ENCODE measurements around the gene RAD51B.

DNA sequence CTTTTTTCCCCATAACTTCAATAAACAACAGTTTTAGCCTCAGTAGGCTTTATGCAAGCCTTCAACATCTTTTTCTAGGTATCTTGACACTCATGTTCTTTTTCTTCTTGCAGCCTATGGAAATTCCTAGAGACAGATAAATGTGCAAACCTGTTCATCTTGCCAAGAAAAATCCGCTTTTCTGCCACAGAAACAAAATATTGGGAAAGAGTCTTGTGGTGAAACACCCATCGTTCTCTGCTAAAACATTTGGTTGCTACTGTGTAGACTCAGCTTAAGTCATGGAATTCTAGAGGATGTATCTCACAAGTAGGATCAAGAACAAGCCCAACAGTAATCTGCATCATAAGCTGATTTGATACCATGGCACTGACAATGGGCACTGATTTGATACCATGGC, 677.4 kb downstream of the RAD51B start:
- TF ChIP-seq SMC3 (IDR thresholded peaks at IDR 0.05; ENCODE audit: low read length) = no peak
- no peak for TF ChIP-seq ZEB1 (IDR thresholded peaks at IDR 0.05; ENCODE audit: insufficient replicate concordance, low read depth)
- TF ChIP-seq, protein P1, sequence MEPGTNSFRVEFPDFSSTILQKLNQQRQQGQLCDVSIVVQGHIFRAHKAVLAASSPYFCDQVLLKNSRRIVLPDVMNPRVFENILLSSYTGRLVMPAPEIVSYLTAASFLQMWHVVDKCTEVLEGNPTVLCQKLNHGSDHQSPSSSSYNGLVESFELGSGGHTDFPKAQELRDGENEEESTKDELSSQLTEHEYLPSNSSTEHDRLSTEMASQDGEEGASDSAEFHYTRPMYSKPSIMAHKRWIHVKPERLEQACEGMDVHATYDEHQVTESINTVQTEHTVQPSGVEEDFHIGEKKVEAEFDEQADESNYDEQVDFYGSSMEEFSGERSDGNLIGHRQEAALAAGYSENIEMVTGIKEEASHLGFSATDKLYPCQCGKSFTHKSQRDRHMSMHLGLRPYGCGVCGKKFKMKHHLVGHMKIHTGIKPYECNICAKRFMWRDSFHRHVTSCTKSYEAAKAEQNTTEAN (CRISPR knock-in tag; conservative IDR thresholded peaks at IDR 0.05) = no peak
- TF ChIP-seq, protein P2, sequence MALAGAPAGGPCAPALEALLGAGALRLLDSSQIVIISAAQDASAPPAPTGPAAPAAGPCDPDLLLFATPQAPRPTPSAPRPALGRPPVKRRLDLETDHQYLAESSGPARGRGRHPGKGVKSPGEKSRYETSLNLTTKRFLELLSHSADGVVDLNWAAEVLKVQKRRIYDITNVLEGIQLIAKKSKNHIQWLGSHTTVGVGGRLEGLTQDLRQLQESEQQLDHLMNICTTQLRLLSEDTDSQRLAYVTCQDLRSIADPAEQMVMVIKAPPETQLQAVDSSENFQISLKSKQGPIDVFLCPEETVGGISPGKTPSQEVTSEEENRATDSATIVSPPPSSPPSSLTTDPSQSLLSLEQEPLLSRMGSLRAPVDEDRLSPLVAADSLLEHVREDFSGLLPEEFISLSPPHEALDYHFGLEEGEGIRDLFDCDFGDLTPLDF (CRISPR knock-in tag; IDR thresholded peaks at IDR 0.05) = no peak
- TF ChIP-seq, protein P3, sequence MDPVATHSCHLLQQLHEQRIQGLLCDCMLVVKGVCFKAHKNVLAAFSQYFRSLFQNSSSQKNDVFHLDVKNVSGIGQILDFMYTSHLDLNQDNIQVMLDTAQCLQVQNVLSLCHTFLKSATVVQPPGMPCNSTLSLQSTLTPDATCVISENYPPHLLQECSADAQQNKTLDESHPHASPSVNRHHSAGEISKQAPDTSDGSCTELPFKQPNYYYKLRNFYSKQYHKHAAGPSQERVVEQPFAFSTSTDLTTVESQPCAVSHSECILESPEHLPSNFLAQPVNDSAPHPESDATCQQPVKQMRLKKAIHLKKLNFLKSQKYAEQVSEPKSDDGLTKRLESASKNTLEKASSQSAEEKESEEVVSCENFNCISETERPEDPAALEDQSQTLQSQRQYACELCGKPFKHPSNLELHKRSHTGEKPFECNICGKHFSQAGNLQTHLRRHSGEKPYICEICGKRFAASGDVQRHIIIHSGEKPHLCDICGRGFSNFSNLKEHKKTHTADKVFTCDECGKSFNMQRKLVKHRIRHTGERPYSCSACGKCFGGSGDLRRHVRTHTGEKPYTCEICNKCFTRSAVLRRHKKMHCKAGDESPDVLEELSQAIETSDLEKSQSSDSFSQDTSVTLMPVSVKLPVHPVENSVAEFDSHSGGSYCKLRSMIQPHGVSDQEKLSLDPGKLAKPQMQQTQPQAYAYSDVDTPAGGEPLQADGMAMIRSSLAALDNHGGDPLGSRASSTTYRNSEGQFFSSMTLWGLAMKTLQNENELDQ (CRISPR knock-in tag; IDR thresholded peaks at IDR 0.05; ENCODE audit: borderline replicate concordance) = no peak
- TF ChIP-seq MAX (IDR thresholded peaks at IDR 0.05) = no peak
- TF ChIP-seq CREB1 (IDR thresholded peaks at IDR 0.05) = no peak
- TF ChIP-seq CREB1 (CRISPR knock-in tag; IDR thresholded peaks at IDR 0.05) = no peak
- no peak for TF ChIP-seq RBAK (CRISPR knock-in tag; IDR thresholded peaks at IDR 0.05)
- TF ChIP-seq, protein P4, sequence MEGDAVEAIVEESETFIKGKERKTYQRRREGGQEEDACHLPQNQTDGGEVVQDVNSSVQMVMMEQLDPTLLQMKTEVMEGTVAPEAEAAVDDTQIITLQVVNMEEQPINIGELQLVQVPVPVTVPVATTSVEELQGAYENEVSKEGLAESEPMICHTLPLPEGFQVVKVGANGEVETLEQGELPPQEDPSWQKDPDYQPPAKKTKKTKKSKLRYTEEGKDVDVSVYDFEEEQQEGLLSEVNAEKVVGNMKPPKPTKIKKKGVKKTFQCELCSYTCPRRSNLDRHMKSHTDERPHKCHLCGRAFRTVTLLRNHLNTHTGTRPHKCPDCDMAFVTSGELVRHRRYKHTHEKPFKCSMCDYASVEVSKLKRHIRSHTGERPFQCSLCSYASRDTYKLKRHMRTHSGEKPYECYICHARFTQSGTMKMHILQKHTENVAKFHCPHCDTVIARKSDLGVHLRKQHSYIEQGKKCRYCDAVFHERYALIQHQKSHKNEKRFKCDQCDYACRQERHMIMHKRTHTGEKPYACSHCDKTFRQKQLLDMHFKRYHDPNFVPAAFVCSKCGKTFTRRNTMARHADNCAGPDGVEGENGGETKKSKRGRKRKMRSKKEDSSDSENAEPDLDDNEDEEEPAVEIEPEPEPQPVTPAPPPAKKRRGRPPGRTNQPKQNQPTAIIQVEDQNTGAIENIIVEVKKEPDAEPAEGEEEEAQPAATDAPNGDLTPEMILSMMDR (CRISPR knock-in tag; IDR thresholded peaks at IDR 0.05) = no peak
- no peak for TF ChIP-seq PAWR (CRISPR knock-in tag; IDR thresholded peaks at IDR 0.05; ENCODE audit: borderline replicate concordance)
- TF ChIP-seq MXI1 (IDR thresholded peaks at IDR 0.05; ENCODE audit: borderline replicate concordance, low read depth, low read length) = no peak

Measured in HepG2 (cell line).